HG02610 (cell line): ENCODE data around the gene HHIPL1.

Experiments
- ATAC-seq: cut with Tn5 transposase; IDR thresholded peaks from one replicate; pipeline ENCODE4 v1.9.1; 2021; ENCODE audit warnings: mild to moderate bottlenecking, moderate library complexity; ENCODE audit not compliant: unreplicated experiment

The HHIPL1 gene

GRCh38 chr14:99727096-99727870, 82.4 kb downstream of the HHIPL1 start:
- ATAC-seq: no peak

GRCh38 chr14:99728231-99728920, 83.4 kb downstream of the HHIPL1 start:
- no peak for ATAC-seq

- ATAC-seq: no peak
Measured at GRCh38 chr14:99728981-99729451, 84.1 kb downstream of the HHIPL1 start.
